SK-MEL-5 (cell line): ENCODE measurements around the gene ZNRF3. TPM values are rescaled to one million over a fixed set of nuclear protein-coding genes. Genes with fewer than 3 reads are reported as not detected.
"Not testable (repeated sequence)": the region's sequence is repeated elsewhere in the genome, so short reads cannot be mapped to it uniquely, and the experiment has no call there.

ENCODE experiments used
- DNase-seq: peaks from one replicate; pipeline ENCODE4 v3.0.0-alpha.2; 2016; ENCODE audit warnings: low read depth, low spot score
- in situ Hi-C: cut with HindIII; loops from 2 replicates; pipeline ENCODE4 v1.10.0; 2016; ENCODE audit warnings: low sequenced_read_pairs, high pct_unique_total_duplicates, low pct_unique_long_range_greater_than_20kb
- total RNA-seq: library from RNA; depleted of rRNA; stranded (reverse); fragments of >200 nt; shearing (Covaris generic); gene quantifications from 2 replicates; pipeline ENCODE4 v1.2.3, GENCODE V29; 2014

The ZNRF3 gene
- total RNA-seq, 1 experiment from 2014 or later, result 4.3 TPM

- no peak for DNase-seq
- in situ Hi-C loops, result no loop called here
These were observed 146.7 kb downstream of the ZNRF3 start for GRCh38 chr22:29030016-29030617.

- in situ Hi-C loops, result no loop called here
- no peak for DNase-seq
These were observed 147.3 kb downstream of the ZNRF3 start for GRCh38 chr22:29030618-29031226.

- peak; percentile 26 for DNase-seq
- in situ Hi-C loops, result no loop called here
These were observed 148.0 kb downstream of the ZNRF3 start for GRCh38 chr22:29031227-29032011.

DNA sequence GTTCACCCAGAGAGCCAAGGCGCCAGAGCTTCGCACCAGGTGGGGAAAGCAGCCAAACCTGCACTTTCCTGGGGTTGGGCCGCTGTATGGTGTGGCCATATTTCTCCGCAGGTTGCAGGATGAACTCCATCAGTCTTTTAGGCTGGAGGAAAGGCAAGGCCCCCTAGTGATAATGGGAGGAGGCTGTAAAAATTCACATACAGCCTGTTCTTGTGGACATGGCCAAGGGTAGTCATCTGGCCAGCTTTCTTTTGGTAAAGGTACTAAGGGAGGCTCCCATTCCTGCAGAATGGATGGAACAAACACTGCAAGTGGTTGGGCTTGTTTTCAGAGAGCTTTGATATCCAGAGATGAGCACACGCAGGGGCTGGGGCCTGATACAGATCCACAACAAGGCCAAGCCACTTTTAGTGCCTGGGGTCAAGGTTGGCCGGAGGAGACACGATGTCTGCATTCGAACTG lies 148.7 kb downstream of the ZNRF3 start:
- no peak for DNase-seq
- in situ Hi-C loops, result no loop called here

DNA sequence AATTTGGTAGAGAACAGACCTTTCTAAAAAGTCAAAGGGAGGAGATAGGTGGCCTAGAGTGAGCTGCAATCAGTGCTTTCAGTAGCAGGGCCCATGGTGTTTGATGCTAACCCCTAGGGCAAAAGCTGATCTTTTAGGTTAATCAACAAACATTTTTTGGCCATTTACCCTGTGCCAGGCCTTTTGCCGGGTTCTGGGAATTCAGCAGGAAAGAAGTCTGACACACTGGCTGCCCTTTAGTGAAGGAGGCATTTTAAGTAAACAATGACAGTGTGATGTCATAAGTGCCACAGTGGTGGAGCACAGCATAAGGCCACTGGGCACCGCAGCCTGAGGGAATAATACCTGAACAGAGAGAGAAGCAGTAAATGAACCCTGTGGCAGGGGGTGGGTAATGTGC lies 149.2 kb downstream of the ZNRF3 start:
- in situ Hi-C loops, result no loop called here
- peak; percentile 17 for DNase-seq

GRCh38 chr22:29037340-29037932 lies 154.1 kb downstream of the ZNRF3 start:
- in situ Hi-C loops, result no loop called here
- DNase-seq, result no peak

DNA sequence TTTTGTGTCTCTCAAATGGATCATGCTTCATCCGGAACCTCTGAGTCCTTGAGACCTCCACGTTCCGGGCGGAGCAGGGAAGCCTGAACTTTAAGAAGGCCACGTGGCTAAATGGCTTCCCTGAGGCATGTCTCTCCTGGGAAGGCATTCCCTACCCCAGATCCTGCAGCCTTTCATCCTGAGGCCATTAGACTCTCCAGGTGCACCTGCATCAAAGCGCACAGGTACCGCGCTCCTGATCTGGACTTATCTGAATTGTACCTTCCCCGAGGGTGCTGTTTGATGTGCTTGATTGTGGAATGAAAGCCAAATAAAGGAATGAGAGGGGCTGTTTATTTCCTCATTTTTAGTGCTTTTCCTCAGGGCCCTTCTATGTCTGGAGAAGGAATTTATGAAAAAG lies 155.8 kb downstream of the ZNRF3 start:
- in situ Hi-C loops, result no loop called here
- DNase-seq, result no peak

GRCh38 chr22:29039684-29040083 lies 156.3 kb downstream of the ZNRF3 start:
- not testable (repeated sequence) for DNase-seq

GRCh38 chr22:29040385-29041275 lies 157.3 kb downstream of the ZNRF3 start:
- peak; percentile 82 for DNase-seq
- in situ Hi-C loops, result no loop called here

More at GRCh38 chr22:29039684-29040083, 156.3 kb downstream of the ZNRF3 start:
- in situ Hi-C loops, result not testable (repeated sequence)

DNA sequence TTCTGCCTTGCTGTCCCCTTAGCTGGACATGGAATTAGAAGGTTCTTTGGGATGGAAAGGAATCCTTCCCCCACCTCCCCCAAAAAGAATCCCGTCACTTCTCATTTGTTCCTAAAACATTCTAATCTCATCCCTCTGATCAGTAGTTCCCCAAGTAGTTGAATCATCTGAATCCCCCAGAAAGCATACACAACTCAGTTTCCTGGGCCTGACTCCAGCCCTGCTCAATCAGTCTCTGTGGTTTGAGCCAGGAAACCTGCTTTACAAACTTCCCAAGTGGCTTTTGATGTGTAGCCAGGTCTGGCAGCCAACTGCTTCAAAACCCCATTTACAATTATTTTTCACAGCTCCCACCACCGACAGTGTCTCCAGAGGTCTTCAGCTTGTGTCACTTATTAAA lies 158.0 kb downstream of the ZNRF3 start:
- in situ Hi-C loops, result no loop called here

GRCh38 chr22:29043906-29044575 lies 160.7 kb downstream of the ZNRF3 start:
- no peak for DNase-seq
- in situ Hi-C loops, result no loop called here

More for the DNA sequence above, 158.0 kb downstream of the ZNRF3 start:
- no peak for DNase-seq

DNA sequence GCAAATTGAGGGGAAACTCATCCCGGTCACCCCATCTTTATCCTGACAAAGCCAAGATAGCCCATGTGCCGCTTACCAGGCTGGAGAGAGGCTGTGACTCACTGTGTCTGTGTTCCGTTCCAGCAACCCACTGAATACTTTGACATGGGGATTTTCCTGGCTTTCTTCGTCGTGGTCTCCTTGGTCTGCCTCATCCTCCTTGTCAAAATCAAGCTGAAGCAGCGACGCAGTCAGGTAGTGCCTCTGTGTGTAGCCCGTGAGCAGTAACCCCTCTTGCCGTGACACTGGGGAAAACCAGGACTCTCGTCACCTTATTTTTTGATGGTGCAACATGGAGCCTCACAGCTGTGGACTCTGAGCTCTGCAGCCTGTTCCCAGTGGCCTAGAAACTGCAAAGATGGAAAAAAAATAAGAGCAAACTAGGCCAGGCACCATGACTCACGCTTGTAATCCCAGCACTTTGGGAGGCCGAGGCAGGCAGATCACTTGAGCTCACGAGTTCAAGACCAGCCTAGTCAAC lies 161.3 kb downstream of the ZNRF3 start:
- no peak for DNase-seq
- in situ Hi-C loops, result no loop called here

DNA sequence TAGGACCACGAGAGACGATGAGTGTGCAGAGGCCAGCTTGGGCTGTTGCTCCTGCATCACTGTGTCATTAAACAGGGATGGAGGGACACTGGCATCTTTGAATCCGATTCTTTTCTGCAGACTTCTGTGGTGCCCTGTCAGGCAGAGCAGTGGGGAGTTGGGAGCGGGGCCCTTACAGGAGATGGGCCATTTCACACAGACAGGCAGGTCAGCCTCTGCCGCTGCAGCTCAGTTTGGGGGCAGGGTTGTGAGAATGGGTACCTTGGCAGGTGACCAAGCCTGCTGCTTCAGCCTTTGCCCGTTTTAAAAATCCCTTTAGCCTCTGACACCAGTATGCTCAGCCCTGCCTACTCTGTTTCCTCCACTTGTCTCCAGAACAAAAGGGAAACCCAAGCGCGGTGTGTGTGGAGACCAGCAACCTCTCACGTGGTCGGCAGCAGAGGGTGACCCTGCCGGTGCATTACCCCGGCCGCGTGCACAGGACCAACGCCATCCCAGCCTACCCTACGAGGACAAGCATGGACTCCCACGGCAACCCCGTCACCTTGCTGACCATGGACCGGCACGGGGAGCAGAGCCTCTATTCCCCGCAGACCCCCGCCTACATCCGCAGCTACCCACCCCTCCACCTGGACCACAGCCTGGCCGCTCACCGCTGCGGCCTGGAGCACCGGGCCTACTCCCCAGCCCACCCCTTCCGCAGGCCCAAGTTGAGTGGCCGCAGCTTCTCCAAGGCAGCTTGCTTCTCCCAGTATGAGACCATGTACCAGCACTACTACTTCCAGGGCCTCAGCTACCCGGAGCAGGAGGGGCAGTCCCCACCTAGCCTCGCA lies 165.7 kb downstream of the ZNRF3 start:
- DNase-seq, result no peak
- in situ Hi-C loops, result no loop called here

- DNase-seq, result no peak
- in situ Hi-C loops, result no loop called here
These were observed 166.4 kb downstream of the ZNRF3 start for GRCh38 chr22:29049655-29050263.

DNA sequence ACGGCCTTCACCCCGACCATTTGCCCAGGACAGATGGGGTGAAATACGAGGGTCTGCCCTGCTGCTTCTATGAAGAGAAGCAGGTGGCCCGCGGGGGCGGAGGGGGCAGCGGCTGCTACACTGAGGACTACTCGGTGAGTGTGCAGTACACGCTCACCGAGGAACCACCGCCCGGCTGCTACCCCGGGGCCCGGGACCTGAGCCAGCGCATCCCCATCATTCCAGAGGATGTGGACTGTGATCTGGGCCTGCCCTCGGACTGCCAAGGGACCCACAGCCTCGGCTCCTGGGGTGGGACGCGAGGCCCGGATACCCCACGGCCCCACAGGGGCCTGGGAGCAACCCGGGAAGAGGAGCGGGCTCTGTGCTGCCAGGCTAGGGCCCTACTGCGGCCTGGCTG lies 167.1 kb downstream of the ZNRF3 start:
- in situ Hi-C loops, result no loop called here
- no peak for DNase-seq
